Endothelial cell (in vitro differentiated cells): ENCODE results near the gene ABCA6. TPM values are rescaled to one million over a fixed set of nuclear protein-coding genes. Genes with fewer than 3 reads are reported as not detected.

ENCODE experiments used
- DNase-seq: peaks from one replicate; pipeline ENCODE4 v3.0.0; 2021; ENCODE audit warnings: low spot score
- H3K27ac Mint-ChIP-seq: one replicate; pipeline ENCODE4 v1.8.0; 2021; ENCODE audit warnings: mixed read lengths, inconsistent platforms; ENCODE audit not compliant: unreplicated experiment
- H3K27me3 Mint-ChIP-seq: one replicate; pipeline ENCODE4 v1.8.0; 2021; ENCODE audit warnings: mild to moderate bottlenecking, moderate library complexity, mixed read lengths, inconsistent platforms; ENCODE audit not compliant: unreplicated experiment
- H3K36me3 Mint-ChIP-seq: one replicate; pipeline ENCODE4 v1.8.0; 2021; ENCODE audit warnings: mild to moderate bottlenecking, low read depth, mixed read lengths, inconsistent platforms; ENCODE audit not compliant: unreplicated experiment
- H3K4me1 Mint-ChIP-seq: one replicate; pipeline ENCODE4 v1.8.0; 2021; ENCODE audit warnings: mild to moderate bottlenecking, mixed read lengths, inconsistent platforms; ENCODE audit not compliant: unreplicated experiment
- H3K4me3 Mint-ChIP-seq: one replicate; pipeline ENCODE4 v1.8.0; 2021; ENCODE audit warnings: mild to moderate bottlenecking, mixed read lengths, inconsistent platforms; ENCODE audit not compliant: unreplicated experiment
- H3K9me3 Mint-ChIP-seq: one replicate; pipeline ENCODE4 v1.8.0; 2021; ENCODE audit warnings: mixed read lengths, inconsistent platforms; ENCODE audit not compliant: unreplicated experiment
- CTCF ChIP-seq: fragments of 200-600 bp; sonication (generic); IDR thresholded peaks from one replicate; pipeline ENCODE4 v1.5.0; 2021; ENCODE audit warnings: antibody characterized with exemption; ENCODE audit not compliant: unreplicated experiment
- total RNA-seq: library from RNA; stranded (reverse); fragmentation: NEBNext Ultra II Directional; extraction: Animal tissue kit (Norgen Biotek cat#: 25700); gene quantifications from one replicate; pipeline ENCODE4 v1.2.1, GENCODE V29; 2021; ENCODE audit not compliant: unreplicated experiment

ABCA6 gene
- total RNA-seq, 1 donor from 2014 or later = 0.38 TPM

GRCh38 chr17:69058165-69058564 is 83.5 kb downstream of the ABCA6 start:
- Mint-ChIP-seq H3K4me3 (no peak overlapping the region), H3K4me1 (peaks cover 4% of the 10 kb centered on the region), H3K27me3 (no peaks in the 10 kb centered on the region), H3K27ac (no peak overlapping the region), H3K36me3 (peaks cover 4% of the 10 kb centered on the region), H3K9me3 (no peaks in the 10 kb centered on the region)
- no peak for DNase-seq
- TF ChIP-seq CTCF = no peak

- Mint-ChIP-seq H3K36me3 (peaks cover 4% of the 10 kb centered on the region), H3K9me3 (no peaks in the 10 kb centered on the region), H3K27me3 (no peaks in the 10 kb centered on the region), H3K4me3 (no peak overlapping the region), H3K4me1 (peaks cover 4% of the 10 kb centered on the region), H3K27ac (no peak overlapping the region)
- no peak for DNase-seq
- TF ChIP-seq CTCF = no peak
These were observed 84.4 kb downstream of the ABCA6 start for GRCh38 chr17:69057280-69057679.

GRCh38 chr17:69056179-69056823 is 85.4 kb downstream of the ABCA6 start:
- Mint-ChIP-seq H3K4me1 (peaks cover 7% of the 10 kb centered on the region), H3K4me3 (no peak overlapping the region), H3K27ac (no peak overlapping the region), H3K9me3 (no peaks in the 10 kb centered on the region), H3K36me3 (peaks cover 4% of the 10 kb centered on the region), H3K27me3 (no peaks in the 10 kb centered on the region)
- no peak for TF ChIP-seq CTCF
- DNase-seq = no peak

GRCh38 chr17:69055334-69055733 is 86.4 kb downstream of the ABCA6 start:
- H3K36me3 Mint-ChIP-seq = peaks cover 4% of the 10 kb centered on the region
- no peak for TF ChIP-seq CTCF
- DNase-seq = no peak
- no peaks in the 10 kb centered on the region for H3K27me3 Mint-ChIP-seq
- no peak overlapping the region for H3K4me3 Mint-ChIP-seq
- no peak overlapping the region for H3K27ac Mint-ChIP-seq
- no peaks in the 10 kb centered on the region for H3K9me3 Mint-ChIP-seq
- H3K4me1 Mint-ChIP-seq = peaks cover 3% of the 10 kb centered on the region

- Mint-ChIP-seq H3K4me1 (peaks cover 27% of the 10 kb centered on the region), H3K4me3 (no peak overlapping the region), H3K9me3 (no peaks in the 10 kb centered on the region), H3K36me3 (peaks cover 3% of the 10 kb centered on the region), H3K27ac (no peak overlapping the region), H3K27me3 (peaks cover 3% of the 10 kb centered on the region)
- no peak for DNase-seq
- no peak for TF ChIP-seq CTCF
These were observed 90.5 kb downstream of the ABCA6 start for GRCh38 chr17:69050999-69051775.
